Right forelimb (tissue), 1 donor: ENCODE measurements around the gene AMPD3.

ENCODE experiments used
- DNase-seq: peaks from one replicate; pipeline ENCODE4 v3.0.0-alpha.2; 2018

Gene AMPD3

DNA sequence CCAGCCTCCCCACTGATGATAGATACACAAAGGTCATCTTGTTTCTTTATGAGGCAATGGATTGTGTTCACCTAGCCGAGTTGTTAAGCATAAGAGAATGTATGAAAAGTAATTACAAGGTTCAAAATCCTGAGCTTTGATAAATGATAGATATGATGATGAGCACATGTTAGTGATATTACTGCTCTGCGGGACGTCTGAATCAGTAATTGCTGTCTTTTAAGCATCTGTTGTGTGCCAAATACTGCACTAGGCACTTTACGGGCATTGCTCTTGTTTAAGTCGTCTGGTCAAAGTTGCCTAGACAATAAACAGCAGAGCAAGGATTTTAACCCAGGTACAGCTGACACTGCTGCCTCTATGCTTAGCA lies 86.5 kb downstream of the AMPD3 start:
- DNase-seq = no peak

DNA sequence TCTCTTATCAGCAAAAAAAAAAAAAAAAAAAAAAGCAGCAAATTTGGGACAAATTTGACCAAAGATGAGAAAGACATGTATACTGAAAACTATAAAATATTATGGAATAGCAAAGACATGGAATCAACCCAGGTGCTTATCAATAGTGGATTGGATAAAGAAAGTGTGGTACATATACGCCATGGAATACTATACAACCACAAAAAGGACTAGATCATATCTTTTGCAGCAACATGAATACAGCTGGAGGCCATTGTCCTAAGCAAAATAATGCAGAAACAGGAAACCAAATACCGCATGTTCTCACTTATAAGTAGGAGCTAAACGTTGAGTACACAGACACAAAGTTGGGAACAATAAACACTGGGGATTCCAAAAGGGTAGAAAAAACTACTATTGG lies 87.7 kb downstream of the AMPD3 start:
- no peak for DNase-seq

DNA sequence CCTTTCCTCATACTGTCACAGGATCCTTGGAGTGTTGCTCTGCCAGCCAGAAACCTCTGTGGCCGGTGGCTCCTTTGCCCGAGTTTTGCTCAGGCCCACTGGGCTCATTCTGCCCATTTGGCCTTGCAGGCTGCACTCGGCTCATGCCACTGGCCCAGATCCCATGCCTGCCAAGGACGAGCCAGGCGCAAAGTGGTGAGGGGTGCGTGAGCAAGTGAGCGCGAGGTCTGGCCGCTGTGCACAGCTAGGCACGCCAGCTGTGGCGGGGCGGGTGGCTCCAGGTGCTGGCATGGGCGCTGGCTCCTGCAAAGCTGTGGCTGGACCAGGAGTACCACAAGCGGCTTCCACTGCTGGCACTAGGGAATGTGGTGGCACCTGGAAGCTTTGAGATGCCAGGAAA lies 88.7 kb downstream of the AMPD3 start:
- no peak for DNase-seq

DNA sequence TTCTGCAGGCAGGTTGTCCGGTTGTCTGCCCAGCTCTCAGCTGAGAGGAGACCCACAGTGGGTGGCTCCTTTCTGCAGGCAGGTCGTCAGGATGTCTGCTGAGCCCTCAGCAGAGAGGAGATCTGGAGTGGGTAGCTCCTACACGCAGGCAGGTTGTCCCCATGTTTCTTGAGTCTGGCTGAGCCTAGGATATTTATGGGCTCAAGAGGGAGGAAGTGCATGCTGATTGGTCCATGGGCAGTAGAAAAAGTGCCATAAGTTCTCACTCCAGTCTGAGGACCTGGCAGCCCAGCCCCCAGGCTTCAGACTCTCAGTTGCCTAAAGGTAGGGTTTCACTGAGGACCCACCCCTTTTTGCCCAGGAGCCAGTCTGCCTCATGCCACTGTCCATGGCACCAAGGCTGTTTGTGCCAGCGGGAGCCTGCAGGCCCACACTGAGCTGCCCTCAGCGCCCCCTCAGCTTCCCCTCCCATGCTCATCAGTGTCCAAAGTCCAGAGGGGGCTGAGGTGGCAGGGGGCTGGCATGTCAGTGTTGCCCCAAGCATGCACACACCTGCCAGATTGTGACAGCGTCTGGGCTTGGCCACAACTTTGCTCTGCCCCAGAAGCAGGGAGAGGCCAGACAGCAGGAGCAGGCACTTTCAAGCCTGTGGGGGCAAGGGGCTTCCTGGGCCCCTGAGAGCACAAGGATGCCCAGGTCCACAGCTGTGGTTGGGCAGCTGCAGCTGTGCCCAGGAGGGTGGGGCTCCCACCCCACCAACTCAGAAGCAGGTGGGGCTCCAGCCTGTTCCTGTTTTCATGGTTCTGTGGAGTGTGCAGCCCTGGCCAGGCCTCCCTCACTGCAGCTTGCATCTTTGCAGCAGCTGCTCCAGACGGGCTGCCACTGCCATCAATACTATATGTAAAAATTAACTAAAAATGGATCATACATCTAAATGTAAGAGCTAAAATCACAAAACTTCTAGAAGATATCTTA lies 89.7 kb downstream of the AMPD3 start:
- DNase-seq = no peak

DNA sequence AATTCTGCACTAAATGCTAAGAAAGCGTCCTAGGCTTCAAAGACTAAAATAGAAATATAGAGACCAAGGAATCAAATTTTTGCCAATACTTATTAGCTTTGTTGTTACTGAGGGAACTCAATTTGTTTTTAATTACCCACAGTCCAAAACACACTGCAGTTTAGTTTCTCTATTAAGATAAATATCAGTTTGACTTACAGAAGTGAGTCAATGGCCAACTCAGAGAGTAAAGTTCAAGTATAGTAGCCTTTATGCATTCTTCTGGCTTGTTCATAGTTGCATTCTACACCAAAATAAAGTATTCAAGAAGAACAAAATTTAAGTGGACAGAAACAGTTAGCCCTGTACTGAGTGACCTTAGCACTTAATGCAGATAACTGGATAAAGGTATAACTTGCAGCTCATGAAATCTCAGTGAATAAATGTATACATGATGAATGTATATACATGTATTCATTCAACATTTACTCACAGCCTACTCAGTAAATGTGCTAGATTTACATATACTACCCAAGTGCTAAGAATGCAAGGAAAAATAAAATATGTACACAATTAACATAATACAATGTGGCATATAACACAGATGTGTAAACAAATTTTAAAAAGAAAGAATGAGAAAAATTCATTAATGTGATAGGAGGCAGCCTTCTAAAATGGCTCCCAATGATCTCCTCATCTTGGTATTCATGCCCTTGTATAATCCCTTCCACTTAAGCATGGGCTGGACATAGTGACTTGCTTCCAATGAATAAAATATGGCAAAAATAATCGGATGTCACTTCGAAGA lies 95.6 kb downstream of the AMPD3 start:
- DNase-seq = no peak

DNA sequence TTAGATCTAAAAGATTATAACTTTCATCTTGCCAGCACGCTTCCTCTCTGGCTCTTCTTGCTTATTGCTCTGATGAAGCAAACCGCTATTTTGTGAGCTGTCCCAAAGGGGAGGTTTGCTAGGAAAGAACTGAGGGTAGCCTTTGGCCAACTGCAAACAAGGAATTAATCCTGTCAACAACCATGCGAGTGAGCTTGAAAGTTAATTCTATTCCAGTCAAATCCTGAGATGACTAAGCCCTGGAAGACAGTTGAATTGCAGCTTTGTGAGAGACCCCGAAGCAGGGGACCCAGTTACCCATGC lies 96.2 kb downstream of the AMPD3 start:
- DNase-seq = no peak

DNA sequence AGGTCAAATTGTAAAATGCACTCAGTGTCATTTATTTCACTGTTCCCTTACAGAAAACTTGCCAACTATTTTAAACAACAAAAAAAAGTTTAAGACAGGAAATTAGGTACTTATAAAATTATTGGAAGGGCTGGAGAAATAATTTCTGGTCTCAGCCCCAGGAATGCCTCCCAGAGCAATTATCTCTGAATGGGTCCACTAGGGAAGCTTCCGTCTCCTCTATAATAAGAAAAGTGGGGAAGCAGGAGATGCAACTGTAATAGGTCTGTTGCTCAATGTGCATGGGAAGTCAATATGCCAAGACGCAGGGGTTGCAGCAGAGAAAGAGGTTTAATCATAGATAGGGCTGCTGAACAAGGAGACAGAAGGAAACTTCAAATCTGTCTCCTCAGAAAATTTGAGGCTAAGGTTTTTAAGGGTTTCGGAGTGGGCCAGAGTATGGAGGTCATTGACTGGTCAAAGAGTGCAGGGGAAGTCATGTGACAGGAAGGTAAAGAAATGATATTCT lies 96.8 kb downstream of the AMPD3 start:
- no peak for DNase-seq

DNA sequence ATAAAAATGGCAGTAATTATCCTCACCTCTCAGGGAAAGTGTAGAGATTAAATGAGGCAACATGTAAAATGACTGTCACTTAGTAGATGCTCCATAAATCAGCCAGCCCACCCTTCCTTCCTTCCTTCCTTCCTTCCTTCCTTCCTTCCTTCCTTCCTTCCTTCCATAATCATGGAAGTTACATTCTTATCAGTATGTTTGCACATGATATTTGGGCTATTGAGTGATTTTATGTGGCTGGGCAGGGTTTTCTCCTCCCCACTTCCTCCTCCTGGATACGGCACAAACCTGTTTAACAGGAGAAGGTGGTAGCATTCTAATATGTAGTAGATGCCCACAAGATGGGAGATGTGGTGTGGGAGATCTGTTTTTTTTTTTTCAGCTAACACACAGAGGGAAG lies 101.5 kb downstream of the AMPD3 start:
- DNase-seq = no peak
